NB4 (cell line): ENCODE results near the gene IRF2BP2.

ENCODE experiments used
- DNase-seq: peaks from one replicate; pipeline ENCODE4 v3.0.0; 2010; ENCODE audit warnings: low read depth
- H3K4me3 ChIP-seq: one replicate; pipeline ENCODE4 v1.5.1; 2011; ENCODE audit warnings: mild to moderate bottlenecking, low read depth, low read length, moderate library complexity
- MYC ChIP-seq: IDR thresholded peaks from 2 replicates; pipeline ENCODE4 v1.6.1; 2011; ENCODE audit warnings: low read depth, low read length
- POLR2A ChIP-seq: IDR thresholded peaks from 2 replicates; pipeline ENCODE4 v1.6.1; 2011; ENCODE audit warnings: mild to moderate bottlenecking; ENCODE audit not compliant: insufficient read length; ENCODE audit errors: extremely low read depth
- TF ChIP-seq, protein P1 (sequence below): IDR thresholded peaks from one replicate; pipeline ENCODE4 v1.5.1; 2012; ENCODE audit warnings: low read depth, low read length
- TF ChIP-seq, protein P2 (sequence below): IDR thresholded peaks from 2 replicates; pipeline ENCODE4 v1.6.1; 2011; ENCODE audit warnings: low read depth, low read length

IRF2BP2 gene

DNA sequence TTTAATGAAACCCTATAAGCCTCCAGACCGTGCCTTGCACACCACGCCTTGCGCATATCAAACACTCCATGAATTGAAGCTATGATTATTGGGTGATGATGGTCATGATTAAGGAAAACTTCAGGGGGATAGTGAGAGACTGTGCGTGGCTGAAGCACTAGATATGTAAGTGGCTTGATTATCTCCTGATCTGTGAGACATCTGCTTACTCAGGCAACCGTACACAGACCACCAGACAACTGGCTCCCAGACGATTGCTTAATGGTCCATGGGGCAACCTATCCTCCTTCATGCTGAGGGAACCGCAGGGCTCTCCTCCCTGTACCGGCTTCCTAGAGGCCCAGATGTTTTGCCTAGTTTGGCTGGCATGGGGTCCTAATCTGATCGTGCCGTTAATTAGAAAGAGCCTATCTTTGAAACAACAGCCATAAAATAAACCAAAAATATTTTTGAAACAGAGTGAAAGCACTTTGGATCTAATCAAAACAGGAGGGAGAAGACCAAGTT, 51.6 kb downstream of the IRF2BP2 start:
- DNase-seq = peak; percentile 99
- H3K4me3 ChIP-seq = no peak overlapping the region
- TF ChIP-seq MYC = peak; percentile 80
- TF ChIP-seq, protein P1, sequence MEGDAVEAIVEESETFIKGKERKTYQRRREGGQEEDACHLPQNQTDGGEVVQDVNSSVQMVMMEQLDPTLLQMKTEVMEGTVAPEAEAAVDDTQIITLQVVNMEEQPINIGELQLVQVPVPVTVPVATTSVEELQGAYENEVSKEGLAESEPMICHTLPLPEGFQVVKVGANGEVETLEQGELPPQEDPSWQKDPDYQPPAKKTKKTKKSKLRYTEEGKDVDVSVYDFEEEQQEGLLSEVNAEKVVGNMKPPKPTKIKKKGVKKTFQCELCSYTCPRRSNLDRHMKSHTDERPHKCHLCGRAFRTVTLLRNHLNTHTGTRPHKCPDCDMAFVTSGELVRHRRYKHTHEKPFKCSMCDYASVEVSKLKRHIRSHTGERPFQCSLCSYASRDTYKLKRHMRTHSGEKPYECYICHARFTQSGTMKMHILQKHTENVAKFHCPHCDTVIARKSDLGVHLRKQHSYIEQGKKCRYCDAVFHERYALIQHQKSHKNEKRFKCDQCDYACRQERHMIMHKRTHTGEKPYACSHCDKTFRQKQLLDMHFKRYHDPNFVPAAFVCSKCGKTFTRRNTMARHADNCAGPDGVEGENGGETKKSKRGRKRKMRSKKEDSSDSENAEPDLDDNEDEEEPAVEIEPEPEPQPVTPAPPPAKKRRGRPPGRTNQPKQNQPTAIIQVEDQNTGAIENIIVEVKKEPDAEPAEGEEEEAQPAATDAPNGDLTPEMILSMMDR = no peak
- TF ChIP-seq, protein P2, sequence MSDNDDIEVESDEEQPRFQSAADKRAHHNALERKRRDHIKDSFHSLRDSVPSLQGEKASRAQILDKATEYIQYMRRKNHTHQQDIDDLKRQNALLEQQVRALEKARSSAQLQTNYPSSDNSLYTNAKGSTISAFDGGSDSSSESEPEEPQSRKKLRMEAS = peak; percentile 75; the same call in 1 of the 2 replicates
- TF ChIP-seq POLR2A = no peak

DNA sequence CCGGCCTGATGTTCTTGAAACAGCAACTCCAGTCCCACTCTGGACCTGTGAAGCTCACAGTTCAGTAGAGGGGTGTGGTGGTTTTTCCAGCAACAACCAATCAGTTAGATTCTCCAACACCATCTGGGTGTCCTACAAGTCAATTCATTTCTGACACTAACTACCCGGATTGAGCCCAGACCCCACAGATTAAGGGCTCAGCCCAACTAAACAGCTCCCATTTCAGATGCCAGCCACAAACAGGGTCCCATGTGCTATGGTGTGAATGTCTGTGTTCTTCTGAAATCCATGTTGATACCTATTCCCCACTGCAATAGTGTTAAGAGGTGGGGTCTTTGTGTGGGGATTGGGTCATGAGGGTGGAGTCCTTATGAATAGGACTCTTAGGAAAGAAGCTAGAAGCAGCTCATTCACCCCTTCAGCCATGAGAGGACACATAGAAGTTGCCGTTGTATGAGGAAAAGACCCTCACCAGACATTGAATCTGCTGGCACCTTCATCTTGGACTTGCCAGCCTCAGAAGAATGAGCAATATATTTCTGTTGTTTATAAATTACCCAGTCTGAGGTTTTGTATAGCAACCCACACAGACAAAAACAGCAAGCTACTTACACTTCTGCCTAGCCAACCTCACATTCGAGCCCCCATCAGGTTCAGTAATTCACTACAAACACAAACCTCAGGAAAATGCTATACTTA, 53.6 kb downstream of the IRF2BP2 start:
- no peak for DNase-seq
- H3K4me3 ChIP-seq = no peak overlapping the region
- TF ChIP-seq, protein P1 = no peak
- TF ChIP-seq POLR2A = no peak
- TF ChIP-seq, protein P2 = no peak
- no peak for TF ChIP-seq MYC

DNA sequence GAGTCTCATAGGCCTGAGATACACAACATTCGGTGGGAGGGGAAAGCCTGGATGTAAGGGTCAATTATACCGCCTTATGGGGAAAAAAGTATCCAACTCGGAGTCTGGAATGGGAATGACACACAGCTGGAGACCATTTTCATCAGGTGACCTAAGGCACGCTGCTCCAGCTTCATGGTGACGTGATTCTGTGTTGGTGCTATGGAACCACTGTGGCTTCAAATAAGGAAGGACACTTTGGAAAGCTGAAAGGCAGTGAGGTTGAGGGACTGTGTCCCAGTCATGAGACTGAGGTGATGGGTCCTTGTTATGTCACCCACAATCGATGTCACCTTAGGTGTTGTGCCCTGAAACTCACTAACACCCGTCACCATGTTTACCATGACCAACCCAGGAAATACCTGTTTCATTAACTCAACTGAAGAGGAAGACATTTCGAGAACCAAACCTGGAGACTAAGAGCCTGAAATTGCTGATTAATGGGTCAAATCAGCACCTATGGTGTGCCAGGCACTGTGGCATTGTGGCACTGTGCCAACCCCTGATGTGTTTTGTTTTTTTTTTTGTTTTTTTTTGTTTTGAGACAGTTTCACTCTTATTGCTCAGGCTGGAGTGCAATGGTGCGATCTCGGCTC, 54.5 kb downstream of the IRF2BP2 start:
- TF ChIP-seq MYC (no peak), POLR2A (no peak)
- TF ChIP-seq, protein P1 = no peak
- TF ChIP-seq, protein P2 = no peak
- no peak overlapping the region for H3K4me3 ChIP-seq
- no peak for DNase-seq

DNA sequence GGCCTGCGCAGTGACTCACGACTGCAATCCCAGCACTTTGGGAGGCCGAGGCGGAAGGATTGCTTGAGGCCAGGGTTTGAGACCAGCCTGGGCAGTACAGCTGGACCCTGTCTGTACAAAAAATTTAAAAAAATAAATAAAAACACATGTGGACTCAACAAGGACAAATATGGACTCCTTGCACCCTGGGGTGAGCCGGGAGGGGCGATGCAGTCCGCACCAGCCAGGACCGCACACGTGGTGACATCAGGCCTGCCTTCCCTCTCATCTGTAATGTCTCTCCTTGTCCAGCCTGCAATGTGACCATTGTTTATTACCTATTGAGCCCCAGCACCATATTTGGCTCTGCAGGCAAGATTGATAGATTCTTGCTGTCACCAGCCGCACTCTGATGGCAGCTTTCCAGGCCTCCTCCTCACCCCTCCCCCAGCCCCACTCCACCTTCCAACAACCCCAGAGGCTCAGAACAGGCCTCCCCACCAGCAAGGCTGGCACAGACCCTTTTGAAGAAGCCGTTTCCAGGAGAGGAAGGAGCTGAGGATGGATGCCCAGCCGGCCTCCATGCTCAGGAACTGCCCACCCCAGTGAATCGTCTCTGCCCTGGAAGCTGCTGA, 55.2 kb downstream of the IRF2BP2 start:
- DNase-seq = no peak
- TF ChIP-seq POLR2A (no peak), MYC (no peak)
- TF ChIP-seq, protein P1 = no peak
- TF ChIP-seq, protein P2 = no peak
- H3K4me3 ChIP-seq = no peak overlapping the region
